Measurements from ENCODE around the gene CEPT1. TPM values are rescaled to one million over a fixed set of nuclear protein-coding genes. Genes with fewer than 3 reads are reported as not detected.

Gene CEPT1
- polyA plus RNA-seq, 3 donors, result 20.8 to 44.3 (median 26.9) TPM

- WGBS (ENCODE audit: insufficient coverage), result 86% methylated on average over 1 of the region's 4 CpGs
- peaks cover 0 to 2% (median 0%) of the 10 kb centered on the region in 3 donors for H3K27me3 Mint-ChIP-seq (ENCODE audit: low read depth in 3 of 3)
- no peak for DNase-seq
These were observed 69.6 kb downstream of the CEPT1 start for GRCh38 chr1:111209622-111210021.

GRCh38 chr1:111211921-111212320 is 71.9 kb downstream of the CEPT1 start:
- Mint-ChIP-seq H3K27me3 (ENCODE audit: low read depth in 3 of 3) (no peaks in the 10 kb centered on the region), H3K9me3 (no peaks in the 10 kb centered on the region), H3K36me3 (peaks cover 0 to 2% of the 10 kb centered on the region in 2 donors), H3K4me3 (no peak overlapping the region), H3K4me1 (peaks cover 60% of the 10 kb centered on the region), H3K27ac (no peak overlapping the region)
- Histone ChIP-seq H2AFZ (ENCODE audit: insufficient read depth, low read depth, low read length, poor library complexity, severe bottlenecking) (no peak overlapping the region), H3K4me3 (replicated peaks in 1 of 3; ENCODE audit: low read depth in 2 of 3, low read length in 3 of 3) (no peak overlapping the region), H3K4me1 (ENCODE audit: control insufficient read depth in 1 of 2, insufficient read depth in 2 of 2, low read length in 2 of 2) (peaks cover 58 to 60% of the 10 kb centered on the region in 2 donors), H3K27me3 (ENCODE audit: control insufficient read depth in 2 of 2, insufficient read depth in 2 of 2, low read length in 2 of 2) (no peaks in the 10 kb centered on the region), H4K20me1 (ENCODE audit: insufficient read depth, low read length) (no peaks in the 10 kb centered on the region), H3K79me2 (ENCODE audit: insufficient read depth, low read length) (no peaks in the 10 kb centered on the region), H3K9ac (ENCODE audit: insufficient read depth, low read length, poor library complexity, severe bottlenecking) (no peak overlapping the region), H3K27ac (ENCODE audit: low read depth in 1 of 2, low read length in 2 of 2) (no peak overlapping the region), H3K4me2 (replicated peaks; ENCODE audit: extremely low read depth, low read length, poor library complexity, severe bottlenecking) (no peak overlapping the region), H3K36me3 (replicated peaks in 1 of 2; ENCODE audit: control insufficient read depth in 1 of 2, insufficient read depth in 2 of 2, low read length in 2 of 2) (no peaks in the 10 kb centered on the region), H3K9me3 (replicated peaks in 1 of 2; ENCODE audit: control insufficient read depth in 1 of 2, insufficient read depth in 1 of 2, low read length in 2 of 2) (no peaks in the 10 kb centered on the region)
- TF ChIP-seq CTCF (IDR thresholded peaks at IDR 0.05), result no peak
- DNase-seq, result no peak
- WGBS (ENCODE audit: insufficient coverage), result 100% methylated on average over 1 of the region's 1 CpG
- intact Hi-C loops (cut with micrococcal nuclease), result no loop called here

More at GRCh38 chr1:111209622-111210021, 69.6 kb downstream of the CEPT1 start:
- no peak overlapping the region for H3K9ac ChIP-seq (ENCODE audit: insufficient read depth, low read length, poor library complexity, severe bottlenecking)
- Mint-ChIP-seq H3K4me3 (no peak overlapping the region), H3K4me1 (peaks cover 60% of the 10 kb centered on the region), H3K27ac (no peak overlapping the region), H3K9me3 (no peaks in the 10 kb centered on the region), H3K36me3 (peaks cover 0 to 2% of the 10 kb centered on the region in 2 donors)
- no peak overlapping the region for H3K27ac ChIP-seq (ENCODE audit: low read depth in 1 of 2, low read length in 2 of 2)
- H3K79me2 ChIP-seq (ENCODE audit: insufficient read depth, low read length), result no peaks in the 10 kb centered on the region
- no peak overlapping the region for H2AFZ ChIP-seq (ENCODE audit: insufficient read depth, low read depth, low read length, poor library complexity, severe bottlenecking)
- H3K4me3 ChIP-seq (replicated peaks in 1 of 3; ENCODE audit: low read depth in 2 of 3, low read length in 3 of 3), result no peak overlapping the region
- no peaks in the 10 kb centered on the region for H3K36me3 ChIP-seq (replicated peaks in 1 of 2; ENCODE audit: control insufficient read depth in 1 of 2, insufficient read depth in 2 of 2, low read length in 2 of 2)
- H3K4me2 ChIP-seq (replicated peaks; ENCODE audit: extremely low read depth, low read length, poor library complexity, severe bottlenecking), result no peak overlapping the region
- no peaks in the 10 kb centered on the region for H4K20me1 ChIP-seq (ENCODE audit: insufficient read depth, low read length)
- intact Hi-C loops (cut with micrococcal nuclease), result loop anchor here (5.0 to 10.0 kb wide), 4 partner anchors 67 to 565 kb away; partner anchors contain the start of genes CEPT1 (in 1 of the 2), DDX20 (in 1 of the 2), DRAM2 (in 1 of the 2) and INKA2 (in 1 of the 2)
- H3K4me1 ChIP-seq (ENCODE audit: control insufficient read depth in 1 of 2, insufficient read depth in 2 of 2, low read length in 2 of 2), result peaks cover 57 to 60% of the 10 kb centered on the region in 2 donors
- no peaks in the 10 kb centered on the region for H3K27me3 ChIP-seq (ENCODE audit: control insufficient read depth in 2 of 2, insufficient read depth in 2 of 2, low read length in 2 of 2)
- TF ChIP-seq CTCF (IDR thresholded peaks at IDR 0.05), result no peak
- H3K9me3 ChIP-seq (replicated peaks in 1 of 2; ENCODE audit: control insufficient read depth in 1 of 2, insufficient read depth in 1 of 2, low read length in 2 of 2), result no peaks in the 10 kb centered on the region

Measured in CD14-positive monocyte (primary cell).